K562 (cell line): Measurements from ENCODE around the gene SULT2B1. TPM values are rescaled to one million over a fixed set of nuclear protein-coding genes. Genes with fewer than 3 reads are reported as not detected.
A peak's percentile ranks its signal among the peaks of the same experiment; 100 is the strongest.

Source experiments
- CEBPZ ChIP-seq: fragments of 150-350 bp; IDR thresholded peaks from 2 replicates; pipeline ENCODE4 v1.6.1; 2014; ENCODE audit warnings: low read depth, mild to moderate bottlenecking, low read length, borderline replicate concordance
- CREB3 ChIP-seq: fragments of 450-650 bp; conservative IDR thresholded peaks from 2 replicates; pipeline ENCODE4 v1.6.1; 2016; ENCODE audit warnings: missing genetic modification characterization, low read depth, mild to moderate bottlenecking, missing compliant biosample characterization, moderate library complexity
- CTCFL ChIP-seq: IDR thresholded peaks from 2 replicates; pipeline ENCODE4 v1.6.1; 2011; ENCODE audit warnings: borderline replicate concordance, low read depth, mild to moderate bottlenecking, moderate library complexity, low read length; ENCODE audit not compliant: insufficient read depth, poor library complexity, severe bottlenecking
- E2F1 ChIP-seq: sonication (generic); formaldehyde crosslinking; IDR thresholded peaks from 2 replicates; pipeline ENCODE4 v1.8.1; 2023; ENCODE audit warnings: mild to moderate bottlenecking, missing genetic modification reagents, moderate library complexity
- IRF2 ChIP-seq: sonication (generic); formaldehyde crosslinking; IDR thresholded peaks from 2 replicates; pipeline ENCODE4 v1.8.1; 2022; ENCODE audit warnings: mild to moderate bottlenecking, missing genetic modification reagents
- JUNB ChIP-seq: fragments of 450-650 bp; formaldehyde crosslinking; conservative IDR thresholded peaks from 2 replicates; pipeline ENCODE4 v1.4.0; 2020; ENCODE audit warnings: mild to moderate bottlenecking
- KLF16 ChIP-seq: IDR thresholded peaks from 2 replicates; pipeline ENCODE4 v1.6.1; 2016; ENCODE audit warnings: antibody characterized with exemption
- MED1 ChIP-seq: sonication (generic); formaldehyde crosslinking; IDR thresholded peaks from 2 replicates; pipeline ENCODE4 v1.8.1; 2023; ENCODE audit warnings: missing genetic modification reagents, borderline replicate concordance
- PTRF ChIP-seq: fragments of 450-650 bp; IDR thresholded peaks from 2 replicates; pipeline ENCODE4 v1.6.1; 2016; ENCODE audit warnings: mild to moderate bottlenecking, missing genetic modification characterization, missing compliant biosample characterization
- SMARCB1 ChIP-seq: IDR thresholded peaks from 2 replicates; pipeline ENCODE4 v1.6.1; 2011; ENCODE audit warnings: improper control_type of control experiment, low read depth; ENCODE audit not compliant: insufficient read length
- SMC3 ChIP-seq: conservative IDR thresholded peaks from 2 replicates; pipeline ENCODE4 v1.6.1; 2011; ENCODE audit warnings: low read depth, low read length, improper control_type of control experiment; ENCODE audit not compliant: insufficient read depth
- TAF15 ChIP-seq: fragments of 200-400 bp; formaldehyde crosslinking; IDR thresholded peaks from 2 replicates; pipeline ENCODE4 v1.6.1; 2017; ENCODE audit warnings: mild to moderate bottlenecking, low read depth, low read length, moderate library complexity
- ZEB2 ChIP-seq: fragments of 450-650 bp; IDR thresholded peaks from 2 replicates; pipeline ENCODE4 v1.6.1; 2016
- ZNF23 ChIP-seq: fragments of 250-450 bp; sonication (Bioruptor Pico); IDR thresholded peaks from 2 replicates; pipeline ENCODE4 v1.4.0; 2020; ENCODE audit warnings: mild to moderate bottlenecking
- ZNF253 ChIP-seq: fragments of 250-450 bp; sonication (Bioruptor Pico); conservative IDR thresholded peaks from 2 replicates; pipeline ENCODE4 v1.6.1; 2021; ENCODE audit warnings: mild to moderate bottlenecking
- ZNF280A ChIP-seq: fragments of 450-650 bp; IDR thresholded peaks from 2 replicates; pipeline ENCODE4 v1.6.1; 2018; ENCODE audit warnings: mild to moderate bottlenecking, low read depth; ENCODE audit not compliant: partially characterized antibody
- ZNF644 ChIP-seq: fragments of 200-800 bp; sonication (Bioruptor generic); IDR thresholded peaks from 2 replicates; pipeline ENCODE4 v1.6.1; 2016; ENCODE audit warnings: low read depth, missing genetic modification characterization, missing compliant biosample characterization
- ZNF764 ChIP-seq: fragments of 250-450 bp; sonication (Bioruptor Pico); IDR thresholded peaks from 2 replicates; pipeline ENCODE4 v1.4.0; 2020; ENCODE audit warnings: low read depth, mild to moderate bottlenecking, moderate library complexity
- ZNF766 ChIP-seq: fragments of 200-800 bp; sonication (Bioruptor generic); conservative IDR thresholded peaks from 2 replicates; pipeline ENCODE4 v1.6.1; 2016; ENCODE audit warnings: missing genetic modification characterization, missing compliant biosample characterization
- polyA plus RNA-seq, 8 experiments: library from polyadenylated mRNA; depleted of rRNA in 4 of 8; stranded (reverse) in 5 of 8; unstranded in 3 of 8; fragments of >200 nt; fragmentation: Nextera tagmentation in 2 of 8; fragmentation: Illumina TruSeq in 1 of 8; extraction: Ambion mirVana in 2 of 8; extraction: Trizol in 1 of 8; gene quantifications; 2 replicates each; pipeline versions ENCODE4 v1.2.1 to v1.2.3, GENCODE V29; 2011 to 2014; ENCODE audit warnings: inconsistent platforms in 1 of 8, missing spikeins in 1 of 8
- total RNA-seq, 7 experiments: library from RNA; depleted of rRNA in 6 of 7; stranded (reverse); fragments of >200 nt in 6 of 7; fragmentation: Illumina TruSeq in 2 of 7; extraction: Trizol in 2 of 7; gene quantifications; 2 replicates each; pipeline versions ENCODE4 v1.2.1 to v1.2.3, GENCODE V29; 2011 to 2021; ENCODE audit warnings: low replicate concordance in 1 of 7

Gene SULT2B1
- total and polyA plus RNA-seq, 9 of the 15 experiments (the other 6 are each of a cell fraction or from before 2014, with no cell fraction given), result 0.09 to 0.62 (median 0.22) TPM; not detected in 2

- TF ChIP-seq CREB3 (tag) (no peak), SMARCB1 (no peak), PTRF (no peak), ZNF764 (CRISPR knock-in tag) (no peak), CTCFL (no peak), ZNF766 (CRISPR knock-in tag) (no peak), E2F1 (CRISPR knock-in tag) (0 out of 2 replicates have a peak, but pooled peaks have one; percentile 32), ZNF644 (tag) (no peak), IRF2 (no peak), ZNF280A (no peak), ZEB2 (peak; percentile 30; the same call in 1 of the 2 replicates), ZNF253 (no peak), ZNF23 (no peak), KLF16 (0 out of 2 replicates have a peak, but pooled peaks have one; percentile 12), MED1 (CRISPR knock-in tag) (no peak), JUNB (CRISPR knock-in tag) (no peak), TAF15 (no peak), SMC3 (peak; percentile 78), CEBPZ (no peak)
Measured at GRCh38 chr19:48506138-48506733, 45.7 kb upstream of the SULT2B1 start (continued).
